HEK293 (cell line): ENCODE results near the gene CR2.

Source experiments
- CTCF ChIA-PET: fragments of 350-600 bp; formaldehyde crosslinking; extraction: SDS; loops from one replicate; lab custom pipeline; 2021; ENCODE audit warnings: antibody characterized with exemption; lab: Yijun Ruan, JAX
- POLR2A ChIA-PET: fragments of 300-600 bp; formaldehyde crosslinking; extraction: SDS; loops from one replicate; lab custom pipeline; 2020; ENCODE audit warnings: antibody characterized with exemption, inconsistent platforms; lab: Yijun Ruan, JAX
- H3K27ac ChIP-seq: fragments of 200-500 bp; sonication (Bioruptor generic); 2 replicates; pipeline ENCODE4 v1.5.1; 2014; ENCODE audit warnings: low read depth, low read length, control low read depth, inconsistent platforms; ENCODE audit errors: extremely low read depth
- H3K36me3 ChIP-seq, 2 experiments: fragments of 200-500 bp in 1 of 2; sonication (Bioruptor generic) in 1 of 2; 1 replicate in 1 of 2; 2 replicates in 1 of 2; pipeline ENCODE4 v1.5.1; 2014 to 2017; ENCODE audit warnings: inconsistent platforms in 2 of 2, low read length in 2 of 2; ENCODE audit not compliant: control insufficient read depth in 2 of 2, insufficient read depth in 1 of 2
- H3K4me1 ChIP-seq: fragments of 200-500 bp; sonication (Bioruptor generic); 2 replicates; pipeline ENCODE4 v1.5.1; 2014; ENCODE audit warnings: mild to moderate bottlenecking, low read length, inconsistent platforms; ENCODE audit not compliant: control insufficient read depth, insufficient read depth
- H3K4me3 ChIP-seq: 2 replicates; pipeline ENCODE4 v1.5.1; 2011; ENCODE audit warnings: low read depth, mild to moderate bottlenecking, control low read depth, low read length, moderate library complexity
- H3K9me3 ChIP-seq: fragments of 200-500 bp; sonication (Bioruptor generic); 2 replicates; pipeline ENCODE4 v1.5.1; 2014; ENCODE audit warnings: low read depth, low read length, inconsistent platforms; ENCODE audit not compliant: control insufficient read depth, insufficient read depth
- BCL11A ChIP-seq: fragments of 450-650 bp; formaldehyde crosslinking; IDR thresholded peaks from 2 replicates; pipeline ENCODE4 v1.5.1; 2016; ENCODE audit warnings: low read depth, missing biosample characterization, missing genetic modification characterization
- EGR2 ChIP-seq: fragments of 450-650 bp; formaldehyde crosslinking; IDR thresholded peaks from 2 replicates; pipeline ENCODE4 v1.5.1; 2016; ENCODE audit warnings: low read depth, missing biosample characterization, missing genetic modification characterization
- KLF10 ChIP-seq: fragments of 450-650 bp; IDR thresholded peaks from 2 replicates; pipeline ENCODE4 v1.5.1; 2018; ENCODE audit warnings: missing biosample characterization, mild to moderate bottlenecking, missing genetic modification characterization
- KLF16 ChIP-seq: fragments of 450-650 bp; formaldehyde crosslinking; IDR thresholded peaks from 2 replicates; pipeline ENCODE4 v1.5.1; 2017; ENCODE audit warnings: missing biosample characterization, missing genetic modification characterization
- KLF8 ChIP-seq: fragments of 450-650 bp; formaldehyde crosslinking; IDR thresholded peaks from 2 replicates; pipeline ENCODE4 v1.5.1; 2016; ENCODE audit warnings: missing biosample characterization, missing genetic modification characterization
- OSR2 ChIP-seq: fragments of 450-650 bp; formaldehyde crosslinking; IDR thresholded peaks from 2 replicates; pipeline ENCODE4 v1.5.1; 2016; ENCODE audit warnings: missing biosample characterization, missing genetic modification characterization
- PRDM1 ChIP-seq: fragments of 450-650 bp; formaldehyde crosslinking; IDR thresholded peaks from 2 replicates; pipeline ENCODE4; 2016; ENCODE audit warnings: missing biosample characterization, missing genetic modification characterization
- SP2 ChIP-seq: fragments of 450-650 bp; formaldehyde crosslinking; IDR thresholded peaks from 2 replicates; pipeline ENCODE4 v1.5.1; 2016; ENCODE audit warnings: missing biosample characterization, missing genetic modification characterization
- YY1 ChIP-seq: fragments of 450-650 bp; formaldehyde crosslinking; IDR thresholded peaks from 2 replicates; pipeline ENCODE4 v1.5.1; 2018; ENCODE audit warnings: missing biosample characterization, missing genetic modification characterization
- ZEB2 ChIP-seq: fragments of 450-650 bp; formaldehyde crosslinking; IDR thresholded peaks from 2 replicates; pipeline ENCODE4 v1.5.1; 2016; ENCODE audit warnings: missing biosample characterization, missing genetic modification characterization
- ZNF112 ChIP-seq: fragments of 450-650 bp; formaldehyde crosslinking; IDR thresholded peaks from 2 replicates; pipeline ENCODE4 v1.5.0; 2017; ENCODE audit warnings: missing biosample characterization, missing genetic modification characterization
- ZNF114 ChIP-seq: fragments of 450-650 bp; formaldehyde crosslinking; IDR thresholded peaks from 2 replicates; pipeline ENCODE4 v1.5.0; 2017; ENCODE audit warnings: missing biosample characterization, missing genetic modification characterization
- ZNF2 ChIP-seq: fragments of 450-650 bp; formaldehyde crosslinking; IDR thresholded peaks from 2 replicates; pipeline ENCODE4 v1.5.1; 2016; ENCODE audit warnings: missing biosample characterization, missing genetic modification characterization
- ZNF239 ChIP-seq: fragments of 450-650 bp; formaldehyde crosslinking; IDR thresholded peaks from 2 replicates; pipeline ENCODE4 v1.5.1; 2016; ENCODE audit warnings: missing biosample characterization, missing genetic modification characterization
- ZNF266 ChIP-seq: fragments of 450-650 bp; formaldehyde crosslinking; IDR thresholded peaks from 2 replicates; pipeline ENCODE4 v1.5.1; 2016; ENCODE audit warnings: missing biosample characterization, missing genetic modification characterization, low read depth
- ZNF366 ChIP-seq: fragments of 450-650 bp; formaldehyde crosslinking; conservative IDR thresholded peaks from 2 replicates; pipeline ENCODE4 v1.5.1; 2016; ENCODE audit warnings: missing biosample characterization, missing genetic modification characterization
- ZNF404 ChIP-seq: fragments of 450-650 bp; formaldehyde crosslinking; IDR thresholded peaks from 2 replicates; pipeline ENCODE4 v1.5.1; 2017; ENCODE audit warnings: missing biosample characterization, missing genetic modification characterization
- ZNF416 ChIP-seq: fragments of 450-650 bp; formaldehyde crosslinking; IDR thresholded peaks from 2 replicates; pipeline ENCODE4 v1.5.1; 2016; ENCODE audit warnings: missing biosample characterization, missing genetic modification characterization
- ZNF423 ChIP-seq: fragments of 450-650 bp; formaldehyde crosslinking; IDR thresholded peaks from 2 replicates; pipeline ENCODE4 v1.5.1; 2016; ENCODE audit warnings: missing biosample characterization, missing genetic modification characterization
- ZNF521 ChIP-seq: fragments of 450-650 bp; formaldehyde crosslinking; IDR thresholded peaks from 2 replicates; pipeline ENCODE4 v1.5.1; 2017; ENCODE audit warnings: missing biosample characterization, mild to moderate bottlenecking, missing genetic modification characterization
- ZNF555 ChIP-seq: fragments of 450-650 bp; formaldehyde crosslinking; conservative IDR thresholded peaks from 2 replicates; pipeline ENCODE4 v1.5.1; 2017; ENCODE audit warnings: missing biosample characterization, mild to moderate bottlenecking, missing genetic modification characterization, inconsistent platforms
- ZNF600 ChIP-seq: fragments of 450-650 bp; formaldehyde crosslinking; IDR thresholded peaks from 2 replicates; pipeline ENCODE4 v1.5.1; 2016; ENCODE audit warnings: missing biosample characterization, missing genetic modification characterization
- ZNF624 ChIP-seq: fragments of 450-650 bp; formaldehyde crosslinking; IDR thresholded peaks from 2 replicates; pipeline ENCODE4 v1.5.1; 2017; ENCODE audit warnings: missing biosample characterization, missing genetic modification characterization
- ZNF626 ChIP-seq: fragments of 450-650 bp; sonication (Bioruptor Pico); formaldehyde crosslinking; IDR thresholded peaks from 2 replicates; pipeline ENCODE4 v1.5.1; 2018; ENCODE audit warnings: missing biosample characterization, missing genetic modification characterization, inconsistent platforms
- ZNF629 ChIP-seq: fragments of 450-650 bp; formaldehyde crosslinking; IDR thresholded peaks from 2 replicates; pipeline ENCODE4 v1.5.1; 2017; ENCODE audit warnings: missing biosample characterization, missing genetic modification characterization
- ZNF707 ChIP-seq: fragments of 450-650 bp; formaldehyde crosslinking; IDR thresholded peaks from 2 replicates; pipeline ENCODE4 v1.5.1; 2016; ENCODE audit warnings: missing biosample characterization, missing genetic modification characterization
- ZNF843 ChIP-seq: fragments of 450-650 bp; formaldehyde crosslinking; IDR thresholded peaks from 2 replicates; pipeline ENCODE4 v1.5.1; 2016; ENCODE audit warnings: missing biosample characterization, missing genetic modification characterization
- ZXDB ChIP-seq: fragments of 450-650 bp; formaldehyde crosslinking; IDR thresholded peaks from 2 replicates; pipeline ENCODE4 v1.5.1; 2016; ENCODE audit warnings: missing biosample characterization, missing genetic modification characterization
- TF ChIP-seq, protein P1 (sequence below): fragments of 450-650 bp; formaldehyde crosslinking; IDR thresholded peaks from 2 replicates; pipeline ENCODE4 v1.5.1; 2016; ENCODE audit warnings: missing biosample characterization, missing genetic modification characterization, borderline replicate concordance
- TF ChIP-seq, protein P2 (sequence below): fragments of 450-650 bp; formaldehyde crosslinking; IDR thresholded peaks from 2 replicates; pipeline ENCODE4 v1.5.1; 2016; ENCODE audit warnings: missing biosample characterization, missing genetic modification characterization, low read depth
- TF ChIP-seq, protein P3 (sequence below): fragments of 450-650 bp; formaldehyde crosslinking; IDR thresholded peaks from 2 replicates; pipeline ENCODE4 v1.5.1; 2016; ENCODE audit warnings: missing biosample characterization, missing genetic modification characterization
- TF ChIP-seq, protein P4 (sequence below): fragments of 450-650 bp; formaldehyde crosslinking; IDR thresholded peaks from 2 replicates; pipeline ENCODE4 v1.5.1; 2016; ENCODE audit warnings: missing biosample characterization, missing genetic modification characterization
- TF ChIP-seq, protein P5 (sequence below): fragments of 450-650 bp; formaldehyde crosslinking; IDR thresholded peaks from 2 replicates; pipeline ENCODE4 v1.5.1; 2016; ENCODE audit warnings: missing biosample characterization, missing genetic modification characterization, borderline replicate concordance

The CR2 gene

DNA sequence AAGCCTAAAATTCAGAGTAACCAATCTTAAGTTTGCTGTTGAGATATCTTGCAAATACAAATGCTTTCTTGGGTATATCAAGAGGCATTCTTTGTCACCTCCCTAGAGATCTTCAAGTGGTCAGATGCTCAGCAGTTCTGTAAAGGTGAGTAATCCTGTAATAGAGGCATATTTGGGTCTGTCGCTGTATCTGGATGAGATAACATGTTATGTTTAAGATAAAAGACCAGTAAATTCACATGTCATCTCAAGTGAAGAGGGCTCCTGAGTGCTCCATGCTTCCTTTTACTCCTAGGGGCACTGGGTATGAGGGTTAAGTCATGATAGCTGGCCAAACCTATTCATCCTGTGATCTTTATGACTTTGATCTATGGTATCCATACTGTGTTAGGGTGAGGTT lies 7.5 kb downstream of the CR2 start:
- POLR2A ChIA-PET, result no interaction called here
- Histone ChIP-seq H3K36me3 (no peaks in the 10 kb centered on the region), H3K9me3 (no peaks in the 10 kb centered on the region), H3K4me3 (no peak overlapping the region), H3K4me1 (peaks cover 8% of the 10 kb centered on the region), H3K27ac (no peak overlapping the region)
- CTCF ChIA-PET, result no interaction called here
- TF ChIP-seq ZNF521 (tag by site-specific recombination) (no peak), SP2 (tag by site-specific recombination) (no peak), ZNF114 (tag by site-specific recombination) (no peak), ZNF423 (tag by site-specific recombination) (no peak), ZNF707 (tag by site-specific recombination) (no peak), ZNF629 (tag by site-specific recombination) (peak; percentile 73), KLF10 (tag by site-specific recombination) (no peak), ZXDB (tag by site-specific recombination) (peak; percentile 68), YY1 (tag by site-specific recombination) (no peak), ZNF600 (peak; percentile 40; the same call in 1 of the 2 replicates), OSR2 (0 out of 2 replicates have a peak, but pooled peaks have one; percentile 29), BCL11A (tag by site-specific recombination) (no peak), KLF16 (tag by site-specific recombination) (no peak), ZNF112 (no peak), ZNF2 (no peak), ZNF555 (tag by site-specific recombination) (0 out of 2 replicates have a peak, but pooled peaks have one; percentile 3), ZEB2 (tag by site-specific recombination) (no peak), ZNF416 (no peak), ZNF266 (no peak), ZNF843 (tag by site-specific recombination) (peak; percentile 64; the same call in 1 of the 2 replicates), EGR2 (tag by site-specific recombination) (no peak), ZNF404 (tag by site-specific recombination) (no peak), ZNF624 (tag by site-specific recombination) (no peak), PRDM1 (tag by site-specific recombination) (no peak), ZNF626 (no peak), KLF8 (tag by site-specific recombination) (peak; percentile 69; the same call in 1 of the 2 replicates), ZNF366 (tag by site-specific recombination) (peak; percentile 61; the same call in 1 of the 2 replicates), ZNF239 (no peak)
- TF ChIP-seq, protein P1, sequence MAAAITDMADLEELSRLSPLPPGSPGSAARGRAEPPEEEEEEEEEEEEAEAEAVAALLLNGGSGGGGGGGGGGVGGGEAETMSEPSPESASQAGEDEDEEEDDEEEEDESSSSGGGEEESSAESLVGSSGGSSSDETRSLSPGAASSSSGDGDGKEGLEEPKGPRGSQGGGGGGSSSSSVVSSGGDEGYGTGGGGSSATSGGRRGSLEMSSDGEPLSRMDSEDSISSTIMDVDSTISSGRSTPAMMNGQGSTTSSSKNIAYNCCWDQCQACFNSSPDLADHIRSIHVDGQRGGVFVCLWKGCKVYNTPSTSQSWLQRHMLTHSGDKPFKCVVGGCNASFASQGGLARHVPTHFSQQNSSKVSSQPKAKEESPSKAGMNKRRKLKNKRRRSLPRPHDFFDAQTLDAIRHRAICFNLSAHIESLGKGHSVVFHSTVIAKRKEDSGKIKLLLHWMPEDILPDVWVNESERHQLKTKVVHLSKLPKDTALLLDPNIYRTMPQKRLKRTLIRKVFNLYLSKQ (tag by site-specific recombination), result no peak
- TF ChIP-seq, protein P2, sequence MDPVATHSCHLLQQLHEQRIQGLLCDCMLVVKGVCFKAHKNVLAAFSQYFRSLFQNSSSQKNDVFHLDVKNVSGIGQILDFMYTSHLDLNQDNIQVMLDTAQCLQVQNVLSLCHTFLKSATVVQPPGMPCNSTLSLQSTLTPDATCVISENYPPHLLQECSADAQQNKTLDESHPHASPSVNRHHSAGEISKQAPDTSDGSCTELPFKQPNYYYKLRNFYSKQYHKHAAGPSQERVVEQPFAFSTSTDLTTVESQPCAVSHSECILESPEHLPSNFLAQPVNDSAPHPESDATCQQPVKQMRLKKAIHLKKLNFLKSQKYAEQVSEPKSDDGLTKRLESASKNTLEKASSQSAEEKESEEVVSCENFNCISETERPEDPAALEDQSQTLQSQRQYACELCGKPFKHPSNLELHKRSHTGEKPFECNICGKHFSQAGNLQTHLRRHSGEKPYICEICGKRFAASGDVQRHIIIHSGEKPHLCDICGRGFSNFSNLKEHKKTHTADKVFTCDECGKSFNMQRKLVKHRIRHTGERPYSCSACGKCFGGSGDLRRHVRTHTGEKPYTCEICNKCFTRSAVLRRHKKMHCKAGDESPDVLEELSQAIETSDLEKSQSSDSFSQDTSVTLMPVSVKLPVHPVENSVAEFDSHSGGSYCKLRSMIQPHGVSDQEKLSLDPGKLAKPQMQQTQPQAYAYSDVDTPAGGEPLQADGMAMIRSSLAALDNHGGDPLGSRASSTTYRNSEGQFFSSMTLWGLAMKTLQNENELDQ (tag by site-specific recombination), result no peak
- TF ChIP-seq, protein P3, sequence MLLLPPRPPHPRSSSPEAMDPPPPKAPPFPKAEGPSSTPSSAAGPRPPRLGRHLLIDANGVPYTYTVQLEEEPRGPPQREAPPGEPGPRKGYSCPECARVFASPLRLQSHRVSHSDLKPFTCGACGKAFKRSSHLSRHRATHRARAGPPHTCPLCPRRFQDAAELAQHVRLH, result no peak
- TF ChIP-seq, protein P4, sequence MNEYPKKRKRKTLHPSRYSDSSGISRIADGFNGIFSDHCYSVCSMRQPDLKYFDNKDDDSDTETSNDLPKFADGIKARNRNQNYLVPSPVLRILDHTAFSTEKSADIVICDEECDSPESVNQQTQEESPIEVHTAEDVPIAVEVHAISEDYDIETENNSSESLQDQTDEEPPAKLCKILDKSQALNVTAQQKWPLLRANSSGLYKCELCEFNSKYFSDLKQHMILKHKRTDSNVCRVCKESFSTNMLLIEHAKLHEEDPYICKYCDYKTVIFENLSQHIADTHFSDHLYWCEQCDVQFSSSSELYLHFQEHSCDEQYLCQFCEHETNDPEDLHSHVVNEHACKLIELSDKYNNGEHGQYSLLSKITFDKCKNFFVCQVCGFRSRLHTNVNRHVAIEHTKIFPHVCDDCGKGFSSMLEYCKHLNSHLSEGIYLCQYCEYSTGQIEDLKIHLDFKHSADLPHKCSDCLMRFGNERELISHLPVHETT (tag by site-specific recombination), result peak; percentile 76
- TF ChIP-seq, protein P5, sequence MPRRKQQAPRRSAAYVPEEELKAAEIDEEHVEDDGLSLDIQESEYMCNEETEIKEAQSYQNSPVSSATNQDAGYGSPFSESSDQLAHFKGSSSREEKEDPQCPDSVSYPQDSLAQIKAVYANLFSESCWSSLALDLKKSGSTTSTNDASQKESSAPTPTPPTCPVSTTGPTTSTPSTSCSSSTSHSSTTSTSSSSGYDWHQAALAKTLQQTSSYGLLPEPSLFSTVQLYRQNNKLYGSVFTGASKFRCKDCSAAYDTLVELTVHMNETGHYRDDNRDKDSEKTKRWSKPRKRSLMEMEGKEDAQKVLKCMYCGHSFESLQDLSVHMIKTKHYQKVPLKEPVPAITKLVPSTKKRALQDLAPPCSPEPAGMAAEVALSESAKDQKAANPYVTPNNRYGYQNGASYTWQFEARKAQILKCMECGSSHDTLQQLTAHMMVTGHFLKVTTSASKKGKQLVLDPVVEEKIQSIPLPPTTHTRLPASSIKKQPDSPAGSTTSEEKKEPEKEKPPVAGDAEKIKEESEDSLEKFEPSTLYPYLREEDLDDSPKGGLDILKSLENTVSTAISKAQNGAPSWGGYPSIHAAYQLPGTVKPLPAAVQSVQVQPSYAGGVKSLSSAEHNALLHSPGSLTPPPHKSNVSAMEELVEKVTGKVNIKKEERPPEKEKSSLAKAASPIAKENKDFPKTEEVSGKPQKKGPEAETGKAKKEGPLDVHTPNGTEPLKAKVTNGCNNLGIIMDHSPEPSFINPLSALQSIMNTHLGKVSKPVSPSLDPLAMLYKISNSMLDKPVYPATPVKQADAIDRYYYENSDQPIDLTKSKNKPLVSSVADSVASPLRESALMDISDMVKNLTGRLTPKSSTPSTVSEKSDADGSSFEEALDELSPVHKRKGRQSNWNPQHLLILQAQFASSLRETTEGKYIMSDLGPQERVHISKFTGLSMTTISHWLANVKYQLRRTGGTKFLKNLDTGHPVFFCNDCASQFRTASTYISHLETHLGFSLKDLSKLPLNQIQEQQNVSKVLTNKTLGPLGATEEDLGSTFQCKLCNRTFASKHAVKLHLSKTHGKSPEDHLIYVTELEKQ (tag by site-specific recombination), result no peak
